ENCODE measurements around the gene SPATA1. TPM values are rescaled to one million over a fixed set of nuclear protein-coding genes. Genes with fewer than 3 reads are reported as not detected.

SPATA1 gene
- total and polyA plus RNA-seq, 9 of the 15 experiments (the other 6 are each of a cell fraction or from before 2014, with no cell fraction given), result 0.79 to 2.9 (median 1.5) TPM

DNA sequence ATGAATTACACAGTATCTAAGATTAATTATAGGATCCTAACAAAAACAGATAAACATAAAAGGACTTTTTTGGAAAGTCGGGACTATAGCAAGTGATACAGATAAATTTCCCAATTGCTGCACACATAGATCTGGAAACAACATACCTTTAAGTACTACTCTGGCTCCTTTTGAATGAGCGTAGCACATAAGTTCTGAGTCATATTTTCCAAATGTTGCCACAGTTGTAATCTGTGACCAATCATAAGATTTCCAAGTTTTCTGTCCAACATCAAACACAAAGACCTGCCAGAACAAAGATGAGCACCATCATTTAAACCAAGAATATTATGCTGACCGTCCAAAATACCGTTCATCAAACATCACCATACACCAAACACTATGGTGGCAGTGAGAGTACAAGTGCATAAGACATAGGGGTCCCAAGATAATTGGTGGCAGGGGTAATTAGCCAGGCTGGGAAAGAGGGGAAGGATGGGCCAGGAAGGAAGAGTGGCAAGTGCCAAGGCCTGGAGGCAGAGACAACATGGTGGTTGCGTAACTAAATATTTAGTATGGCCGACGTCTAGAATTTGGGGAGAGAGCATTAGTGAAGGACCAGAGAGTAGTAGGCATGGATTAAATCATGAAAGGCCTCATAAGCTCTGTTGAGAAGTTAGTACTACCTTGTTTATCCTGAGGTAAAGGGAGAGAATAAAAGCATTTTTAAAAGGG, 64.4 kb downstream of the SPATA1 start (continued):
- TF ChIP-seq, protein P1, sequence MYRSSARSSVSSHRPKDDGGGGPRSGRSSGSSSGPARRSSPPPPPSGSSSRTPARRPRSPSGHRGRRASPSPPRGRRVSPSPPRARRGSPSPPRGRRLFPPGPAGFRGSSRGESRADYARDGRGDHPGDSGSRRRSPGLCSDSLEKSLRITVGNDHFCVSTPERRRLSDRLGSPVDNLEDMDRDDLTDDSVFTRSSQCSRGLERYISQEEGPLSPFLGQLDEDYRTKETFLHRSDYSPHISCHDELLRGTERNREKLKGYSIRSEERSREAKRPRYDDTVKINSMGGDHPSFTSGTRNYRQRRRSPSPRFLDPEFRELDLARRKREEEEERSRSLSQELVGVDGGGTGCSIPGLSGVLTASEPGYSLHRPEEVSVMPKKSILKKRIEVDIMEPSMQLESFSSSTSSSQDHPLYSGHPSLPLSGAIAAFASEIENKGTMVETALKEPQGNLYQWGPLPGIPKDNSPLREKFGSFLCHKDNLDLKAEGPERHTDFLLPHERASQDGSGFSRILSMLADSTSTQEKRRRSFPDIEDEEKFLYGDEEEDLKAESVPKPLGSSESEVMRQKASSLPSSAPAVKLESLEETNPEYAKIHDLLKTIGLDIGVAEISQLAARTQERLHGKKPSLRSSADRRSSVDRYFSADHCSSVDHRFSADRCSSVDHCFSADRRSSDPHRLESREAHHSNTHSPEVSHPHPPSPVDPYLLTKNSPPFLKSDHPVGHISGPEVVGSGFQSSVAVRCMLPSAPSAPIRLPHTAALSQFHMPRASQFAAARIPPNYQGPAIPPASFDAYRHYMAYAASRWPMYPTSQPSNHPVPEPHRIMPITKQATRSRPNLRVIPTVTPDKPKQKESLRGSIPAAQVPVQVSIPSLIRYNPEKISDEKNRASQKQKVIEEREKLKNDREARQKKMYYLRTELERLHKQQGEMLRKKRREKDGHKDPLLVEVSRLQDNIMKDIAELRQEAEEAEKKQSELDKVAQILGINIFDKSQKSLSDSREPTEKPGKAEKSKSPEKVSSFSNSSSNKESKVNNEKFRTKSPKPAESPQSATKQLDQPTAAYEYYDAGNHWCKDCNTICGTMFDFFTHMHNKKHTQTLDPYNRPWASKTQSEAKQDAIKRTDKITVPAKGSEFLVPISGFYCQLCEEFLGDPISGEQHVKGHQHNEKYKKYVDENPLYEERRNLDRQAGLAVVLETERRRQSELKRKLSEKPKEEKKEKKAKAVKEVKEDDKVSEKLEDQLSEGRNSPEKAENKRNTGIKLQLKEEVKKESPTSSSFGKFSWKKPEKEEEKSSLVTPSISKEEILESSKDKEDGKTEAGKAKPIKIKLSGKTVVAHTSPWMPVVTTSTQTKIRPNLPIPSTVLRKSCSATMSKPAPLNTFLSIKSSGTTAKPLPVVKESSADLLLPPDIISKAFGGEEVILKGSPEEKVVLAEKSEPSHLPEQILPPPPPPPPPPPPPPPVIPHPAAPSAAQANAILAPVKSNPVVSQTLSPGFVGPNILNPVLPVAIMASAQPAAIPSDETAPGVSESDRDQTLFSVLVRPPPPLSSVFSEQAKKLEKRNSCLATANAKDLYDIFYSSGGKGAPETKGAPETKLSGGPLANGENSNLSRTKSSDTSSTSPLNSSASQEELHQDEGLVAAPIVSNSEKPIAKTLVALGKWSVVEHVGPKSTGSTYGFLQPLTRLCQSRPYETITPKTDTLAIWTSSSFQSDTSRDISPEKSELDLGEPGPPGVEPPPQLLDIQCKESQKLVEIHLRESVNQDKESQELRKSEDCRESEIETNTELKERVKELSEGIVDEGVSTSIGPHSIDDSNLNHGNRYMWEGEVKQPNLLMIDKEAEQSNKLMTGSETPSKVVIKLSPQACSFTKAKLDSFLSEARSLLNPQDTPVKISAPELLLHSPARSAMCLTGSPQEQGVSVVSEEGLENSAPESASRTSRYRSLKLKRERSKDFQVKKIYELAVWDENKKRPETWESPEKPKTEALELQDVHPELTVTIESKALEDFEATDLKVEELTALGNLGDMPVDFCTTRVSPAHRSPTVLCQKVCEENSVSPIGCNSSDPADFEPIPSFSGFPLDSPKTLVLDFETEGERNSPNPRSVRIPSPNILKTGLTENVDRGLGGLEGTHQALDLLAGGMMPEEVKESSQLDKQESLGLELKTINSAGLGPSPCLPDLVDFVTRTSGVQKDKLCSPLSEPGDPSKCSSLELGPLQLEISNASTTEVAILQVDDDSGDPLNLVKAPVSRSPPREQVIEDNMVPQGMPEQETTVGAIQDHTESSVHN (IDR thresholded peaks at IDR 0.05; ENCODE audit: borderline replicate concordance in 1 of 2, low read depth in 1 of 2), result no peak
- no peak for TF ChIP-seq ZZZ3 (IDR thresholded peaks at IDR 0.05)
- no peak for TF ChIP-seq MLX (CRISPR knock-in tag; conservative IDR thresholded peaks at IDR 0.05)
- TF ChIP-seq TGIF2 (CRISPR knock-in tag; IDR thresholded peaks at IDR 0.05), result no peak
- TF ChIP-seq CAMTA2 (CRISPR knock-in tag; conservative IDR thresholded peaks at IDR 0.05), result no peak
- TF ChIP-seq CXXC5 (CRISPR knock-in tag; IDR thresholded peaks at IDR 0.05), result no peak
- no peak for TF ChIP-seq TAF7 (tag; IDR thresholded peaks at IDR 0.05)
- TF ChIP-seq CREB3 (tag; conservative IDR thresholded peaks at IDR 0.05; ENCODE audit: low read depth), result no peak
- no peak for TF ChIP-seq ZNF431 (CRISPR knock-in tag; IDR thresholded peaks at IDR 0.05)
- TF ChIP-seq SIRT6 (IDR thresholded peaks at IDR 0.05; ENCODE audit: low read depth, low read length), result no peak
- TF ChIP-seq, protein P2, sequence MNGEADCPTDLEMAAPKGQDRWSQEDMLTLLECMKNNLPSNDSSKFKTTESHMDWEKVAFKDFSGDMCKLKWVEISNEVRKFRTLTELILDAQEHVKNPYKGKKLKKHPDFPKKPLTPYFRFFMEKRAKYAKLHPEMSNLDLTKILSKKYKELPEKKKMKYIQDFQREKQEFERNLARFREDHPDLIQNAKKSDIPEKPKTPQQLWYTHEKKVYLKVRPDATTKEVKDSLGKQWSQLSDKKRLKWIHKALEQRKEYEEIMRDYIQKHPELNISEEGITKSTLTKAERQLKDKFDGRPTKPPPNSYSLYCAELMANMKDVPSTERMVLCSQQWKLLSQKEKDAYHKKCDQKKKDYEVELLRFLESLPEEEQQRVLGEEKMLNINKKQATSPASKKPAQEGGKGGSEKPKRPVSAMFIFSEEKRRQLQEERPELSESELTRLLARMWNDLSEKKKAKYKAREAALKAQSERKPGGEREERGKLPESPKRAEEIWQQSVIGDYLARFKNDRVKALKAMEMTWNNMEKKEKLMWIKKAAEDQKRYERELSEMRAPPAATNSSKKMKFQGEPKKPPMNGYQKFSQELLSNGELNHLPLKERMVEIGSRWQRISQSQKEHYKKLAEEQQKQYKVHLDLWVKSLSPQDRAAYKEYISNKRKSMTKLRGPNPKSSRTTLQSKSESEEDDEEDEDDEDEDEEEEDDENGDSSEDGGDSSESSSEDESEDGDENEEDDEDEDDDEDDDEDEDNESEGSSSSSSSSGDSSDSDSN (IDR thresholded peaks at IDR 0.05; ENCODE audit: borderline replicate concordance in 1 of 2, low read depth in 2 of 2, low read length in 2 of 2), result no peak
- no peak for TF ChIP-seq HNRNPK (IDR thresholded peaks at IDR 0.05; ENCODE audit: low read depth, low read length, poor library complexity, severe bottlenecking)
- no peak for TF ChIP-seq HNRNPH1 (optimal IDR thresholded peaks at IDR 0.05; ENCODE audit: low read depth, low read length)
- no peak for TF ChIP-seq SAFB (IDR thresholded peaks at IDR 0.05; ENCODE audit: borderline replicate concordance, low read depth, low read length)
